Measurements from ENCODE around the gene FAM184A. TPM values are rescaled to one million over a fixed set of nuclear protein-coding genes. Genes with fewer than 3 reads are reported as not detected.

FAM184A gene
- total RNA-seq, 1 donor from 2014 or later: 15.9 TPM

- intact Hi-C loops (cut with DNase I): no loop called here
- DNase-seq (no peak), ATAC-seq (no peak)
- Histone ChIP-seq H3K4me3 (no peak overlapping the region), H3K9me3 (no peaks in the 10 kb centered on the region), H3K27me3 (ENCODE audit: low read depth) (no peaks in the 10 kb centered on the region), H3K36me3 (no peaks in the 10 kb centered on the region), H3K4me1 (peaks cover 12% of the 10 kb centered on the region), H3K27ac (no peak overlapping the region)
- TF ChIP-seq CTCF (IDR thresholded peaks at IDR 0.05): no peak
These were observed 47.7 kb downstream of the FAM184A start for GRCh38 chr6:119030759-119031158.

GRCh38 chr6:119028091-119028490, 50.4 kb downstream of the FAM184A start:
- H3K36me3 ChIP-seq: no peaks in the 10 kb centered on the region
- intact Hi-C loops (cut with DNase I): no loop called here
- peaks cover under 1% of the 10 kb centered on the region for H3K4me1 ChIP-seq
- DNase-seq (no peak), ATAC-seq (no peak)
- no peak overlapping the region for H3K4me3 ChIP-seq
- no peak for TF ChIP-seq CTCF (IDR thresholded peaks at IDR 0.05)
- no peaks in the 10 kb centered on the region for H3K9me3 ChIP-seq
- H3K27ac ChIP-seq: no peak overlapping the region
- H3K27me3 ChIP-seq (ENCODE audit: low read depth): no peaks in the 10 kb centered on the region

- Histone ChIP-seq H3K4me3 (no peak overlapping the region), H3K36me3 (no peaks in the 10 kb centered on the region), H3K27ac (no peak overlapping the region), H3K27me3 (ENCODE audit: low read depth) (no peaks in the 10 kb centered on the region), H3K9me3 (no peaks in the 10 kb centered on the region), H3K4me1 (peaks cover 7% of the 10 kb centered on the region)
- intact Hi-C loops (cut with DNase I): no loop called here
- no peak for ATAC-seq
- no peak for TF ChIP-seq CTCF (IDR thresholded peaks at IDR 0.05)
- DNase-seq: no peak
These were observed 51.0 kb downstream of the FAM184A start for GRCh38 chr6:119027465-119027864.

GRCh38 chr6:119026822-119027221, 51.6 kb downstream of the FAM184A start:
- Histone ChIP-seq H3K4me1 (peaks cover 7% of the 10 kb centered on the region), H3K9me3 (no peaks in the 10 kb centered on the region), H3K27ac (no peak overlapping the region), H3K36me3 (no peaks in the 10 kb centered on the region), H3K27me3 (ENCODE audit: low read depth) (no peaks in the 10 kb centered on the region), H3K4me3 (no peak overlapping the region)
- ATAC-seq (no peak), DNase-seq (no peak)
- no peak for TF ChIP-seq CTCF (IDR thresholded peaks at IDR 0.05)
- intact Hi-C loops (cut with DNase I): no loop called here

- H3K27ac ChIP-seq: no peak overlapping the region
- no peaks in the 10 kb centered on the region for H3K27me3 ChIP-seq (ENCODE audit: low read depth)
- DNase-seq (no peak), ATAC-seq (no peak)
- intact Hi-C loops (cut with DNase I): no loop called here
- no peak for TF ChIP-seq CTCF (IDR thresholded peaks at IDR 0.05)
- no peaks in the 10 kb centered on the region for H3K9me3 ChIP-seq
- peaks cover 7% of the 10 kb centered on the region for H3K4me1 ChIP-seq
- H3K36me3 ChIP-seq: no peaks in the 10 kb centered on the region
- H3K4me3 ChIP-seq: no peak overlapping the region
These were observed 52.7 kb downstream of the FAM184A start for GRCh38 chr6:119025793-119026192.

- no peak for ATAC-seq
- no peaks in the 10 kb centered on the region for H3K27me3 ChIP-seq (ENCODE audit: low read depth)
- intact Hi-C loops (cut with DNase I): no loop called here
- DNase-seq: no peak
- H3K27ac ChIP-seq: no peak overlapping the region
- TF ChIP-seq CTCF (IDR thresholded peaks at IDR 0.05): no peak
- H3K36me3 ChIP-seq: no peaks in the 10 kb centered on the region
- H3K4me3 ChIP-seq: no peak overlapping the region
- H3K9me3 ChIP-seq: no peaks in the 10 kb centered on the region
- peaks cover 7% of the 10 kb centered on the region for H3K4me1 ChIP-seq
These were observed 54.4 kb downstream of the FAM184A start for GRCh38 chr6:119024111-119024510.

All from lower lobe of right lung (tissue), 2 donors.